Naive thymus-derived CD4-positive, alpha-beta T cell (primary cell): ENCODE data around the gene SALL3. TPM values are rescaled to one million over a fixed set of nuclear protein-coding genes. Genes with fewer than 3 reads are reported as not detected.

Experiments
- ATAC-seq: fragments of 150-1000 bp; cut with Tn5 transposase; 2 replicates; pipeline ENCODE4 v1.10.0; 2021; ENCODE audit warnings: mild to moderate bottlenecking, moderate library complexity
- CTCF ChIA-PET: fragments of 350-600 bp; sonication (Branson Sonifier 250); formaldehyde crosslinking; loops from one replicate; lab custom pipeline; 2021; ENCODE audit warnings: antibody characterized with exemption; lab: Charles Lee
- POLR2A ChIA-PET: fragments of 350-600 bp; sonication (Branson Sonifier 250); formaldehyde crosslinking; loops from one replicate; lab custom pipeline; 2021; ENCODE audit warnings: antibody characterized with exemption, inconsistent platforms; lab: Charles Lee
- DNase-seq, 9 donors: peaks; one replicate each; pipeline versions ENCODE4 v3.0.0 to v3.0.0-alpha.2; 2020 to 2022; ENCODE audit warnings: mixed read lengths in 1 of 9
- H3K27ac ChIP-seq: one replicate; pipeline ENCODE4 v1.7.0; 2013; ENCODE audit warnings: mild to moderate bottlenecking, low read depth, low read length, moderate library complexity
- H3K27me3 ChIP-seq, 2 donors: one replicate each; pipeline ENCODE4 v1.7.0; 2013; ENCODE audit warnings: low read length in 2 of 2, mild to moderate bottlenecking in 2 of 2, moderate library complexity in 2 of 2; ENCODE audit not compliant: control insufficient read depth in 2 of 2, insufficient read depth in 2 of 2
- H3K36me3 ChIP-seq, 3 experiments: 1 replicate in 2 of 3; 2 replicates in 1 of 3; pipeline ENCODE4 v1.7.0; 2013; ENCODE audit warnings: low read length in 3 of 3, mild to moderate bottlenecking in 3 of 3, moderate library complexity in 1 of 3; ENCODE audit not compliant: insufficient read depth in 3 of 3, control insufficient read depth in 2 of 3
- H3K4me1 ChIP-seq, 2 donors: one replicate each; pipeline ENCODE4 v1.7.0; 2013; ENCODE audit warnings: low read length in 2 of 2, mild to moderate bottlenecking in 2 of 2, moderate library complexity in 1 of 2; ENCODE audit not compliant: control insufficient read depth in 2 of 2, insufficient read depth in 2 of 2
- H3K4me3 ChIP-seq: 2 replicates; pipeline ENCODE4 v1.7.0; 2013; ENCODE audit warnings: mild to moderate bottlenecking, low read length
- H3K9me3 ChIP-seq, 3 experiments: 1 replicate in 2 of 3; 2 replicates in 1 of 3; pipeline ENCODE4 v1.7.0; 2013; ENCODE audit warnings: low read length in 3 of 3; ENCODE audit not compliant: control insufficient read depth in 2 of 3
- H3K27ac Mint-ChIP-seq, 9 donors: one replicate each; pipeline ENCODE4 v1.8.0; 2020 to 2022; ENCODE audit warnings: mixed read lengths in 9 of 9, mild to moderate bottlenecking in 8 of 9, moderate library complexity in 5 of 9, inconsistent platforms in 2 of 9
- H3K27me3 Mint-ChIP-seq, 5 donors: one replicate each; pipeline ENCODE4 v1.8.0; 2021 to 2022; ENCODE audit warnings: mixed read lengths in 5 of 5, mild to moderate bottlenecking in 1 of 5
- H3K36me3 Mint-ChIP-seq, 5 donors: one replicate each; pipeline ENCODE4 v1.8.0; 2020 to 2022; ENCODE audit warnings: mixed read lengths in 5 of 5, mild to moderate bottlenecking in 3 of 5, inconsistent platforms in 1 of 5
- H3K4me1 Mint-ChIP-seq, 7 donors: one replicate each; pipeline ENCODE4 v1.8.0; 2020 to 2022; ENCODE audit warnings: mixed read lengths in 7 of 7, mild to moderate bottlenecking in 3 of 7, inconsistent platforms in 1 of 7
- H3K4me3 Mint-ChIP-seq, 10 donors: one replicate each; pipeline ENCODE4 v1.8.0; 2020 to 2022; ENCODE audit warnings: mild to moderate bottlenecking in 10 of 10, mixed read lengths in 10 of 10, moderate library complexity in 6 of 10, inconsistent platforms in 2 of 10
- H3K9me3 Mint-ChIP-seq, 11 donors: one replicate each; pipeline ENCODE4 v1.8.0; 2020 to 2022; ENCODE audit warnings: mixed read lengths in 11 of 11, mild to moderate bottlenecking in 4 of 11, inconsistent platforms in 1 of 11, moderate library complexity in 1 of 11
- intact Hi-C, 2 donors: fragments of 100-400 bp; cut with micrococcal nuclease; formaldehyde crosslinking; loops; one replicate each; pipeline ENCODE4 v1.15.1; 2023
- polyA plus RNA-seq, 2 donors: library from polyadenylated mRNA; unstranded; fragments of 300-500 nt; fragmentation: Illumina TruSeq; gene quantifications; one replicate each; pipeline ENCODE4 v1.2.3, GENCODE V29; 2021
- total RNA-seq, 6 experiments: library from RNA in 5 of 6; stranded (reverse) in 5 of 6; gene quantifications; 1 replicate in 5 of 6; 2 replicates in 1 of 6; pipeline ENCODE4 v1.2.3 and lab custom pipeline; 2021 to 2026

SALL3 gene
- total and polyA plus RNA-seq, 7 experiments from 2014 or later: not detected

DNA sequence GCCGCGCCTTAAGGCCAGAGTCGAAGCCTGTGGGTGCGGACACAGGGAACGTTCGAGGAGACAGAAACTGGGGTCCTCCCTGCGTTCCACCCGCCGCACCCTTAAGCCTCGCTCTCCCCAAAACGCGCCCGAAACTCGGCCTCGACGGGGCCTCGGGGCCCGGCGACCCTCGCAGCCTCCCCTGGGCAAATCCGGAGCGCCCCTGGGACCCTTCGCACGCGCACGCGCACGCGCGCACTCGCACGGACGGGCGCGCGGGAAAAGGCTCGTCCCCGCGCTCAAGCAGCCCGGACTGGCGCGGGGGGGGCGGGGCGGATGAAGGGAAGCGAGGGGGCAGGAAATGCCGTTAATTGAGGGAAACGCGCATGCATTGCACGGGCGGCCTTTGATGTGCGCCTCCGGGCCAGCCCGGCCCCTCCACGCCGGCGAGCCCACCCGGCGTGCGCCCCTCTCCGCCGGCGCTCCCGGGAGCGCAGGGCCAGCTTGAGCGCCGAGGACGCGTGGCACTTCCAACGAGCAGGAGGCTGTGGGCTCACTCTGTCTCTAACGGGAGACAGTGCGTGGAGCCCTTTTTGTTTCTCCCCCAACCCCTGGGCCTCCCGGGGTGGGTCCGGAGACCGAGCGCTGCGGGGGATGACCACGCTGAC is 5.4 kb upstream of the SALL3 start:
- no peak overlapping the region for H3K27ac ChIP-seq
- peaks cover 0 to 5% (median 0%) of the 10 kb centered on the region in 5 donors for H3K36me3 Mint-ChIP-seq
- no peaks in the 10 kb centered on the region for H3K36me3 ChIP-seq
- ChIA-PET POLR2A (no interaction called here), CTCF (no interaction called here)
- peaks cover 0 to 5% (median 0%) of the 10 kb centered on the region in 11 donors for H3K9me3 Mint-ChIP-seq
- intact Hi-C loops: no loop called here
- H3K4me1 ChIP-seq: no peaks in the 10 kb centered on the region
- peak overlapping the region in 7 of 10 donors; percentile 10 to 82 (median 58) for H3K4me3 Mint-ChIP-seq
- H3K4me1 Mint-ChIP-seq: peaks cover 0 to 30% (median 15%) of the 10 kb centered on the region in 7 donors
- DNase-seq (no peak), ATAC-seq (no peak)
- peaks cover 64 to 74% (median 72%) of the 10 kb centered on the region in 5 donors for H3K27me3 Mint-ChIP-seq
- no peaks in the 10 kb centered on the region for H3K9me3 ChIP-seq
- H3K27ac Mint-ChIP-seq: no peak overlapping the region
- H3K4me3 ChIP-seq: no peak overlapping the region
- peaks cover 0 to 6% of the 10 kb centered on the region in 2 donors for H3K27me3 ChIP-seq

DNA sequence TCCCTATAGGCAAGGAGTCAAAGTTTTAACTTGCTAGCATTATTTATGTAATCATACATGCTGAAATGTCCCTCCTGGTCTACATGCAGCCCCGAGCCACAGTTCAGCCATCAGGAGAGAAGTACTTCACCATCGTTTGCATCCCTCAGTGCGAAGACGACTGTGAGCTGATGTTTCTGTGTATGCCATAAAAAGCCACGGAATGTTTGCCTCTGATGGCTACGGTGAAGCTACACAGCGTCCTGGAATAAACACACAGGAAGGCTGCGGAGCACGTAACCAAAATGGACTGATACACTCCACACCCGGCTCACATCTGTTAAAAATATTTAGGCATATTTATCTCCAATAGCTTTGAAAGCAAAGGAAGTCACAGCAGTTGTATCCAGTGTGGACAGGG is 4.3 kb upstream of the SALL3 start:
- Histone ChIP-seq H3K9me3 (no peaks in the 10 kb centered on the region), H3K27ac (no peak overlapping the region), H3K4me1 (no peaks in the 10 kb centered on the region), H3K27me3 (peaks cover 0 to 4% of the 10 kb centered on the region in 2 donors), H3K4me3 (no peak overlapping the region), H3K36me3 (no peaks in the 10 kb centered on the region)
- peaks cover 0 to 5% (median 0%) of the 10 kb centered on the region in 11 donors for H3K9me3 Mint-ChIP-seq
- ChIA-PET CTCF (no interaction called here), POLR2A (no interaction called here)
- peaks cover 64 to 67% (median 64%) of the 10 kb centered on the region in 5 donors for H3K27me3 Mint-ChIP-seq
- H3K4me1 Mint-ChIP-seq: peaks cover 0 to 30% (median 15%) of the 10 kb centered on the region in 7 donors
- peaks cover 0 to 5% (median 0%) of the 10 kb centered on the region in 5 donors for H3K36me3 Mint-ChIP-seq
- ATAC-seq (no peak), DNase-seq (no peak)
- peak overlapping the region in 1 of 10 donors; percentile 55 for H3K4me3 Mint-ChIP-seq
- H3K27ac Mint-ChIP-seq: no peak overlapping the region
- intact Hi-C loops: no loop called here

DNA sequence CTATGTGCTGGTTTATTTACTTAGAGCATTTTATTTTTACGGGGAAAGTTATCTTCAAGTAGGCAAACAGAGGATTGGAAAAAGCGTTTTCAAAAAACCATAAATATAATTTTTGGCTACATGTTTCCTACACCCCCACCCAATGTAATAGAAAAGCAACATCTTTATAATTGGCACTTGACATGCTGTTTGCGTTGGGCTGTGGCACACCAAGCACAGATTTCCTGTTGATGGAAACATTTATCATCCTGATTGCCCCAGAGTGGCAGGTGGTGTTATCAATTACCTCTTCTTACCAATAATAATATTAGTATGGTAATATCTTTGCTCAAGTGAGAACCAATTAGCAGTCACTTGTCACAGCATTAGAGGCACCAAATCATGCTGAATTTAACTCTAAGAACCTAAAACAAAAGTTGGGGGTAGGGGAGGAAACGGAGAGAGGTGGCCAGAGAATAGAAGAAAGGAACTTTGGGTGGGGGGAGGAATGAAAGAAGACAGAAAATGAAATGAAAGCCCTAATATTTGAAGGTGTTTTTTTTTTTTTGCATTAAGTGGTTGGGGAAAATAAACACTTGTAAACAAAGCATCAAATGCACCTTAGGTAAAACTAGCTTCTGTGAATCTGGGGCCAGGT is 3.8 kb upstream of the SALL3 start:
- no peaks in the 10 kb centered on the region for H3K36me3 ChIP-seq
- ChIA-PET CTCF (no interaction called here), POLR2A (no interaction called here)
- H3K27me3 Mint-ChIP-seq: peaks cover 59 to 63% (median 61%) of the 10 kb centered on the region in 5 donors
- no peak overlapping the region for H3K4me3 ChIP-seq
- H3K9me3 ChIP-seq: no peaks in the 10 kb centered on the region
- intact Hi-C loops: no loop called here
- H3K27me3 ChIP-seq: peaks cover 0 to 3% of the 10 kb centered on the region in 2 donors
- H3K4me1 ChIP-seq: no peaks in the 10 kb centered on the region
- no peak overlapping the region for H3K27ac ChIP-seq
- peaks cover 0 to 5% (median 0%) of the 10 kb centered on the region in 5 donors for H3K36me3 Mint-ChIP-seq
- H3K4me3 Mint-ChIP-seq: peak overlapping the region in 2 of 10 donors; percentile 0 to 30
- no peak for ATAC-seq
- H3K9me3 Mint-ChIP-seq: peaks cover 0 to 5% (median 0%) of the 10 kb centered on the region in 11 donors
- peaks cover 0 to 30% (median 15%) of the 10 kb centered on the region in 7 donors for H3K4me1 Mint-ChIP-seq
- no peak for DNase-seq
- H3K27ac Mint-ChIP-seq: peak overlapping the region in 2 of 9 donors; percentile 8 to 40

DNA sequence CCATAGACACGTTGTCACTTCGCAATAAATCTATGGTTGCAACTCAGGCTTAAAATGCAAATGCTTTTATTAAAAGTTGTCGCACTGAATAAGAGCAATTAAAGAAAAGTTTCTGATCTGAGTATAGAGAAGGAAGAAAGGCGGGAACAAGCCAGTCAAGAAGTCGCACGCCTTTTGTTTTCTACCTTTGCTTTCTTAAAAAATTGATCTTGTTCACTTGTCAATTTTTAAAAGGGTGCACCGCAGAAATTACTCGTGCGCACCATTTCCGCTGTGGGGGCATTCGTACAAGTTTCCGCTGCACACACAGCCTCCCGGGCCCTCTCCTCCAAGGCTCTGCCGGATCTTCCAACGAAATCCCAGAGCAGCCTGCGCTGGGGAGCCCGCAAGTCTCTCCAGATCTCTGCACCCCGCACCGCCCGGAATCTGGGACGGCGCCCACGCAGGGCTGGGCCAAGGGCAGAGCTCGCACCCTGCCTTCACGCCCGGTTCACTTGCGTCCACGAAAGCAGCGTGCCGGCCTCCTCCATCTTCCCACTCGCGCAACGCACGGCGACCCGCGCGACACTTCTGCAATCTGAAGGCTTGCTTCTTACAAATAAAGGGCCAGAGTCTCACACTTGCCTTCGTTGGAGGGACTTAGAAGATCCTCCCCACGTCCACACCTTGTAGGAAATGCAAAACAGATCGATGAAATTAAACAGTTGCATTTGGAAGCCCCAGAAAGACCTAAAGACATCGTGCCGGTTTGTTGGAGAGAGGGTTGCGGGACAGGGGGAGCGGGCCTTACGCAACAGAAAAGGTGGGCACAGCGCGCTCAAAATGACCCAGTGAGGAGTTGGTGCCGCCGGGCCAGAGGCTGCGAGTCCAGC is 2.6 kb upstream of the SALL3 start:
- Histone ChIP-seq H3K27ac (no peak overlapping the region), H3K27me3 (peaks cover 4 to 7% of the 10 kb centered on the region in 2 donors), H3K4me1 (no peaks in the 10 kb centered on the region), H3K4me3 (no peak overlapping the region), H3K36me3 (no peaks in the 10 kb centered on the region), H3K9me3 (no peaks in the 10 kb centered on the region)
- ChIA-PET POLR2A (no interaction called here), CTCF (no interaction called here)
- Mint-ChIP-seq H3K4me1 (peaks cover 5 to 39% (median 21%) of the 10 kb centered on the region in 7 donors), H3K27me3 (peaks cover 56 to 63% (median 61%) of the 10 kb centered on the region in 5 donors), H3K27ac (peak overlapping the region in 1 of 9 donors; percentile 77), H3K4me3 (peak overlapping the region; percentile 6 to 75 (median 49)), H3K36me3 (peaks cover 0 to 10% (median 7%) of the 10 kb centered on the region in 5 donors), H3K9me3 (peaks cover 0 to 11% (median 5%) of the 10 kb centered on the region in 11 donors)
- intact Hi-C loops: no loop called here
- ATAC-seq: no peak
- DNase-seq: no peak

DNA sequence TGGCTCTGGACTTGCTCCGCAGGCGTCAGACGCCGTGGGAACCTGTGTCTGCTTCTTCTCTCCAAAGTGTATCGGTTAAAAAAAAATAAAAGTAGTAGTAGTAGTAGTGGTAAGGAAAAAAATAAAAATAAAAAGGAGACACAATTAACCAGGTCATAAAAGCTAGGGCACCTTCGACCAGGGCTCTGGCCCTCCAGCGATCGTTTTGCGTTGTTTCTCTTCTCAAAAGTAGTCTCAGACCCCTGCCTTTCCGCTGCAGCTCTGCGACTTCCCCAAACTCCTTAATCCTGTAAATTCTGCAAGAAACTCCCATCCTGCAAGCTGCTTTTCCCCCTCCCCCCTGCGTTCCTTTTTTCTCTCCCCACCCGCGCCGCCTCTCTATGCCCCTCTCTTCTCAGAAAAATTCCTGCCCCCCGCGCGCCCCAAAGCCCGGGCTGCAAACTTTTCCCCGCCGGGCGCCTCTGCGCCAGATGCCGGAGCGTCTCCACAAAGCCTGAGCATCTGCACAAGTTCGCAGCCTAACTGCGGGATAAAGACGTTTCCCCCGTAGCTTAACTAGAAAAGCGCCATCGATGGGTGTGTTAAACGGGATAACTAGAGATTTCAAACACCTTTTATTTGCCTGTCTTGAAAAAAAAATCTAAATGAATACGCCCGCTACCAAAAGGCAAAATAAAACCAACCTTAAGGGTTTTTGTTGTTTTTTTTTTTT is 1.8 kb upstream of the SALL3 start:
- ChIA-PET CTCF (no interaction called here), POLR2A (no interaction called here)
- DNase-seq (no peak), ATAC-seq (no peak)
- Mint-ChIP-seq H3K27ac (peak overlapping the region in 1 of 9 donors; percentile 85), H3K36me3 (peaks cover 0 to 10% (median 7%) of the 10 kb centered on the region in 5 donors), H3K27me3 (peaks cover 56 to 63% (median 61%) of the 10 kb centered on the region in 5 donors), H3K4me3 (peak overlapping the region in 9 of 10 donors; percentile 21 to 75 (median 66)), H3K4me1 (peaks cover 5 to 42% (median 23%) of the 10 kb centered on the region in 7 donors), H3K9me3 (peaks cover 0 to 14% (median 5%) of the 10 kb centered on the region in 11 donors)
- H3K4me1 ChIP-seq: no peaks in the 10 kb centered on the region
- no peak overlapping the region for H3K27ac ChIP-seq
- intact Hi-C loops: no loop called here
- H3K36me3 ChIP-seq: no peaks in the 10 kb centered on the region
- H3K27me3 ChIP-seq: peaks cover 7 to 9% of the 10 kb centered on the region in 2 donors
- H3K4me3 ChIP-seq: no peak overlapping the region
- no peaks in the 10 kb centered on the region for H3K9me3 ChIP-seq
